ENCODE data around the gene CDK9. TPM values are rescaled to one million over a fixed set of nuclear protein-coding genes. Genes with fewer than 3 reads are reported as not detected.

Gene CDK9
- total RNA-seq, 1 experiment from 2014 or later = 45.4 TPM

DNA sequence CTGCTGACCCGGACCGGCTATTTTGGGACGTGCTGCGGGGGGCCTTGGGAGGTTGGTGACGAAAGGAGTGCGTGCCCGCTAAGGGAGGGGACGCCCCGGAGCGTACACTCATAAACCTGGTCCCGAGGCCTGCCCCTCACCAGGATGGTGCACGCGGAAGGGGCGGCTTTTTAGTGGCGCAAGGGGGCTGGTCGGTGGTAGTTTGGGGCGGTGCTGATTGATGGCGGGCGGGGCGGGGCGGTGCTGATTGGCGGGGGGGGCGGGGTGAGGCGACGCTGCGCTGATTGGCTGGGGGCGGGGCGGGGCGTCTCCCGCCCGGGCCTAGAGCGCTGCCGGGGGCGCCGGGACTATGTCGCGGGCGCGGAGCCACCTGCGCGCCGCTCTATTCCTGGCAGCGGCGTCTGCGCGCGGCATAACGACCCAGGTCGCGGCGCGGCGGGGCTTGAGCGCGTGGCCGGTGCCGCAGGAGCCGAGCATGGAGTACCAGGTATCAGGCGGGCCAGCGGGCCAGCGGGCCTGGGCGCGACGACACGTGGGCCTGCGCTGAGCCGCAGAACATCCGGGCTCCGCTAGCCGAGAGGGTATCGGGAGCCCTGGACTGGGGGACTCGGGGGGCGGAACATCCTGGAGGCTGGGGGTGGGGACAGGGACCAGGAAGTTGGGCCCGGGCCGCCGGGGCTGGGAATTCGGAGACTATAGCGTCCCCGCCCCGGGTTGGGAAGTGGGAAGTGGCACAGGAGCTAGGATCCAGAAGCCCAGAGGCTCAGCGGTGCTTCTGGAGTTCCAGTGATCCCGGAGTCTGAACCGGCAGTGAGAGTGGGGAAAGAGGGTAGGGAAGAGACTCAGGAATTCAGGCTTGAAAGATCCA is 17.0 kb downstream of the CDK9 start, which contains the start of gene FPGS:
FPGS (plus strand) TSS at position 307 of the 868 bp plus-strand sequence; CDS start at position 350, 43 bp downstream.
- DNase-seq (ENCODE audit: low spot score) = peak; percentile 86

DNA sequence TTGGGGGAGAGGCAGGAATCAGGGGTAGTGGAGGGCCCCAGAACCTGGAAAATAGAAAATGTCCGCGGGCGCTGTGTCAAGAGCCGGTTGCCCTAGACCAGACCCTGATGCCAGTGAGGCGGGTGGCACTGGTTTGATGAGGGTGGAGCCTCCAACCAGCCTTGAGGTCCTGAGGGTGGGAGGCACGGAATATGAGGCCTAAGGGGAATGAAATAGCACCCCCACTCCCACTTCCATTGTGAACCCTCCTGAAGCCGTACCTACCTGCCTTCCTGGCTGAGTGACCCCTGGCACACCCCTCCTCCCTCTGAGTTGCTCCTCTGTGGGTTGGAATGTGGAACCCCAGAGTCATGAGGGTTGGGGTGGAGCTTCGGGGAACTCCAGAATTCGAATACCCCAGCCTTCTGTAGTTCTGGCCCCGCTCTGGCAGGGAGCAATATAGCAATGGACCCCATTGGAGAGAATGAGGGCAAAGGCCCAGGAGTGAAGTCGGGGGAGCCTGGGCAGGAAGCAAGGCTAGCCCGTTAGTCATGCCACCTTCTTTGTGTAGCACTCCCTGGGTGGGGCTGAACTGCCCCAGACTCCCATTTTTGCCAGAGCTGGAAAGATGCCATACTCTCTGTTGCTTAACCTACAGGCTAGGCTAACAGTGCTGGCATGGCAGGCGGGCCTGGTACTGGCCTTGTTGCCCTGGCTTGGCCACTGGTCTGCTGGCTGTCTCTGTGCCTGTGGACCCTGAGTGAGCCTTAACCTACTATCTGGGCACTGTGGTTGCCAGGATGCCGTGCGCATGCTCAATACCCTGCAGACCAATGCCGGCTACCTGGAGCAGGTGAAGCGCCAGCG is 17.9 kb downstream of the CDK9 start:
- DNase-seq (ENCODE audit: low spot score) = peak; percentile 81

DNA sequence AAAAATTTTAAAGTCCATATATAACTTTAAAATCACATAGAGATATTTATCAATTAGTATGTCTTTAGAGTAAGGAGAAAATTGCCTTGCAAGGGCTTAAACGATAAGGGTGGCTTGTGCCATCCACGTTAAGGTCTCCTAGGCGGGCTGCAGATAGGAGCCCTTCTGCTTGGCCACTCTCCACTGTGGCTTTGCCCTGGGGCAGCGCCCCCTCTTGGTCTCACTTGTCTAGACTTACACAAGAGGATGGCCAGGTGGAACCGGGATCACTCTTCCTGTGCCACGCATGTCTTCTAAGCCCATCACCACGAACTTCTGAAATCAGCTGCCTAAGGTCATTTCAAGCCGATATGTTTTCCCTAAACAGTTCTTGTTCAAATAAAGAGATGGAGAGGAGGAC is 19.8 kb downstream of the CDK9 start:
- DNase-seq (ENCODE audit: low spot score) = no peak

DNA sequence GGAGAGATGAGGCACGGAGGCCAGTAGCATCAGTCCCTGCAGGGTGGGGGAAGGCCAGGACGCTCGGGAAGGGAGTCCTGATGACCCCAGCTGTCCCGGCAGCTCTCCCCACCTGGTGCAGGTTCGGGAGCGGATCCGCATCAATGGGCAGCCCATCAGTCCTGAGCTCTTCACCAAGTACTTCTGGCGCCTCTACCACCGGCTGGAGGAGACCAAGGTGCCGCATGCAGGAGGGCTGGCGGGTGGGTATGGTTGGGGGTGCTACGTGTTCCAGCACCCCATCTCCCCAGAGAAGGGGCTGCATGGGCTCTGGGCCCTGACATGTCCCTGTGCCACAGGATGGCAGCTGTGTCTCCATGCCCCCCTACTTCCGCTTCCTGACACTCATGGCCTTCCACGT is 21.0 kb downstream of the CDK9 start:
- no peak for DNase-seq (ENCODE audit: low spot score)

DNA sequence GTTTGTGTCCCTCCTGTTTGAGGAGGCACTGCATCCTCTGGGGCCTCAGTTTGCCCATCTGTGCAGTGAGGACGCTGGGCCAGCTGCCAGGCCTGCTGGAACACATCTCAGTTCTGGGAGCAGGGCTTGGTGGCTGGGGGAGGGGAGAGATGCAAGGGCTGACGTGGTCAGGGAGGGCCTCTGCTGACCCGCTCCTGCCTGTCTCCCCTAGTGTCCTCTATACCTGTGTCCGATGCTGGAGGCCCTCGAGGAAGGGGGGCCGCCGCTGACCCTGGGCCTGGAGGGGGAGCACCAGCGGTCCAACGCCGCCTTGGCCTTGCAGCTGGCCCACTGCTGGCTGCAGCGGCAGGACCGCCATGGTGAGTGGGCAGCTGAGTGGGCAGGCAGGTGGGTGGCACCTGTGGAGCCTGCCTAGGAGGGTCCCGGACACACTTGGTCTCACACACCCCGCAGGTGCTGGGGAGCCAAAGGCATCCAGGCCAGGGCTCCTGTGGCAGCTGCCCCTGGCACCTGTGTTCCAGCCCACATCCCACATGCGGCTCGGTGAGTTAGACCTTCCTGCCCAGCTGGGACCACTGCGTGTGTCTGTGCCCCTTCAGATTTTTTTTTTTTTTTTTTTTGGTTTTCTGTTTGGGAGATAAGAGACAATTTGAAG is 22.6 kb downstream of the CDK9 start:
- no peak for DNase-seq (ENCODE audit: low spot score)

DNA sequence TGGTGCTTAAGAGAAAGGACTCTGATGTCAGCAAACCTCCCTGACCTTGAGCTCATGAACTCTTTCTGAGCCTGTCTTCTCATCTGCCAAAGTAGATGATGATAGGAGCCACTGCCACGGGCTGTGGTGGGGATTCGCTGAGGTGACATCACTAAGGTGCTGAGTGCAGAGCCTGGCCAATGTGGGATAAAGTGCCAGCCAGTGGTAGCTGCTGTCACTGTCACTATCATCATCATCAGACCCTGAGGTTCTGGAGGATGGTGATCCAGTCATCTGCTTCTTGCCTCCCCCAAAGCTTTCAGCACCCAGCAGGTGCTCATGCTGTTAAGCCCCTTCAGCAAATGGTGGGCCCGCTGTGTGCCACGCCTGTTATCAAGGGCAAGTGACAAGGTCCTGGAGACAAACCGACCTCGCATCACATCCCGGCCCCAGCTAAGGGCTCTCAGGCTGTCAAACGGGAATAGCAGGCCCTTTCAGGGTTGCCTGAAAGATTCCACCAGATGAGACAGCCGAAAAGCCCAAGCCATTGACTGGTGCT is 23.2 kb downstream of the CDK9 start:
- no peak for DNase-seq (ENCODE audit: low spot score)

DNA sequence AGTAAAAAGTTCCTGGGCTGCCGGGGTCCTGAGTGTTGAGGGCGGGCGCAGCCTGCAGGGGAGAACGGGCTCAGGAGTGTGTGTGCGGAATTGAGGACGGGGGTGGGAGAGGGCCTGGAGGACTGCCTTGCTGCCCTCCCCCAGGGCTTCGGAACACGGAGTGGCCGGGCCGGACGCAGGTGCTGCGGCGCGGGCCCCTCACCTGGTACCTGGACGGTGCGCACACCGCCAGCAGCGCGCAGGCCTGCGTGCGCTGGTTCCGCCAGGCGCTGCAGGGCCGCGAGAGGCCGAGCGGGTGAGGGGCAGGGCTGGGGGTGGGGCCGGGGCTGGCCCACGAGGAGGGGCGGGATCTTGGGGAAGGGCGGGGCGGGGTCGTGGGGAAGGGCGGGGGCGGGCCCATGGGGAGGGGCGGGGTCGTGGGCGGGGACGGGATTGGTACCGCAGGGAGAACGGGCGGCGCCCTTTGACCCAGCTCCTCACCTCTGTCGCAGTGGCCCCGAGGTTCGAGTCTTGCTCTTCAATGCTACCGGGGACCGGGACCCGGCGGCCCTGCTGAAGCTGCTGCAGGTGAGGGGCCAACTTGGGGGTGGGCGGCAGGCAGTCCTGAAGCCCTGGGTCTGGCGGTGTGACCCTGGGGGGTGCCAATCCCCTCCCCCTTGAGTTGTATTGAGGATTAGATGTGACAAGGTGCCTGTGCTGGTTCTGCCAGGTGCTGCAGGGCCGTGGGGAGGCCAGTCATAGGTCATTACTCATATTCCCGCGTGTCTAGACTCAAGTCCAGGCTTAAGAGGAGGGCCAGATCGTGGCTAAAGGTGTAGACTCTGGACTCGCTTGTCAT is 23.9 kb downstream of the CDK9 start:
- no peak for DNase-seq (ENCODE audit: low spot score)

DNA sequence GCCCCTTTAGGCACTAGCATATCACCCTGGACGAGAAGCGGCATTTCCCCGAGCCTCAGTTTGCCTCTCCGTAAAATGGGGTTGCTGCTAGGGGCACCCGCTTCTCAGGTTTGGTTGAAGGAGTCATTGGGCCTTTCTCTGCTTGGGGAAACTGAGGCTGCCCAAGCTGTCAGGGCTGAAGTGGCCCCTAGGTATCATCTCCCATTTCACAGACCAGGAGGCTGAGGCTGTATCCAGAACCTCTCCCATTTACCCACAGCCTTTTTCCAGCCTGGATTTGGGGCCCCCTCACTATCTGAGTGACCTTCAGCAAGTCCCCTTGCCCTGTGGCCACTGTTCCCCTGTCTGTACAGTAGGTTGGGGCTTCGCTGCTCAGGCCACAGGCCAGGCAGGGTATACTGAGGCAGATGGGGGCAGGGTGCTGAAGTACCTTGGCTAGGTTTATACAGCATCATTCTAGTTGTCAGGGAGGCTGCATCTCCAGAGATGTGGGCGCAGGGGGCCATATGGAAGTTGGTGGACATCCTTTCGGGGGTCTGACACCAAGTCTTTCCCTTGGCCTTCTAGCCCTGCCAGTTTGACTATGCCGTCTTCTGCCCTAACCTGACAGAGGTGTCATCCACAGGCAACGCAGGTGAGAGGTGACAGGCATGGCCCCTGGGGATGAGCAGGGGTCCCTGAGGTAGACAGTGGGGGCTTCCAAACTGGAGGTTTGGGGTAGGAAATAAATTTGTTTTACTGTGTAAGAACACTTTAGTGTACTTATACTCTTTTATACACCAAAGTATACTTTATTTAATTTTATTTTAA is 24.7 kb downstream of the CDK9 start:
- DNase-seq (ENCODE audit: low spot score) = no peak

DNA sequence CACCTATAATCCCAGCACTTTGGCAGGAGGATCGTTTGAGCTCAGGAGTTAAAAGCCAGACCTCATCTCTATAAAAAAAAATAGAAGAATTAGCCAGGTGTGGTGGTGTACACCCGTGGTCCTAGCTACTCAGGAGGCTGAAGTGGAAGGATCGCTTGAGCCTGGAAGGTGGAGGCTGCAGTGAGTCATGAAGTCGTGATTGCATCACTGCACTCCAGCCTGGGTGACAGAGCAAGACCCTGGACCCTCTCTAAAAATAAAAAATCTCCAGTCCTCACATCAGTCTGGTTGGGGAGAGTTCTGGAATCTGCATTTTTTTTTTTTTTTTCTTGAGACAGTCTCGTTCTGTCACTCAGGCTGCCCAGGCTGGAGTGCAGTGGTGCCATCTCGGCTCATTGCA is 26.2 kb downstream of the CDK9 start:
- DNase-seq (ENCODE audit: low spot score) = no peak

DNA sequence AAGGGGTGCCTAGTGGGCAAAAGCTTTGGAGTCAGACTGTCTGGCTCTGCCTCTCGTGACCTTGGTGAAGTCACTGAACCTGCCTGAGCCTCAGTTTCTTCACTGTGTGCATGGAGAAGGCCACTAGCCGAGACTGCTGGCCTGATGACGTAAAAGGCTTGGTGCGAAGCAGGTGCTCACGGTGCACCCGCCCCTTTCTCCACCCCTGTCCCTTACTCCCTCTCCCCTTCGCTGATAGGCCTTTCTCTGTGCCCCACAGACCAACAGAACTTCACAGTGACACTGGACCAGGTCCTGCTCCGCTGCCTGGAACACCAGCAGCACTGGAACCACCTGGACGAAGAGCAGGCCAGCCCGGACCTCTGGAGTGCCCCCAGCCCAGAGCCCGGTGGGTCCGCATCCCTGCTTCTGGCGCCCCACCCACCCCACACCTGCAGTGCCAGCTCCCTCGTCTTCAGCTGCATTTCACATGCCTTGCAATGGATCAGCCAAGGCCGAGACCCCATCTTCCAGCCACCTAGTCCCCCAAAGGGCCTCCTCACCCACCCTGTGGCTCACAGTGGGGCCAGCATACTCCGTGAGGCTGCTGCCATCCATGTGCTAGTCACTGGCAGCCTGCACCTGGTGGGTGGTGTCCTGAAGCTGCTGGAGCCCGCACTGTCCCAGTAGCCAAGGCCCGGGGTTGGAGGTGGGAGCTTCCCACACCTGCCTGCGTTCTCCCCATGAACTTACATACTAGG is 27.3 kb downstream of the CDK9 start:
- no peak for DNase-seq (ENCODE audit: low spot score)

DNA sequence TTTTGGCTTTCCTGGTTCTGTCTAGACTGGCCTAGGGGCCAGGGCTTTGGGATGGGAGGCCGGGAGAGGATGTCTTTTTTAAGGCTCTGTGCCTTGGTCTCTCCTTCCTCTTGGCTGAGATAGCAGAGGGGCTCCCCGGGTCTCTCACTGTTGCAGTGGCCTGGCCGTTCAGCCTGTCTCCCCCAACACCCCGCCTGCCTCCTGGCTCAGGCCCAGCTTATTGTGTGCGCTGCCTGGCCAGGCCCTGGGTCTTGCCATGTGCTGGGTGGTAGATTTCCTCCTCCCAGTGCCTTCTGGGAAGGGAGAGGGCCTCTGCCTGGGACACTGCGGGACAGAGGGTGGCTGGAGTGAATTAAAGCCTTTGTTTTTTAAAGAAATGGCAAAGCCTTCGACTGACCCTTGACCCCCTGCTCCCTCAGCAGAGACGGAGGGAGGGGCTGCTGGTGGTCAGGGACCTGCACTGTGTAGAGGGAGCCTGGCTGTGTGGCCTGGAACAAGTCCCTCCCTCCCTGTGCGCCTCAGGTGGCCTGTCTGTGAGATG is 27.9 kb downstream of the CDK9 start:
- DNase-seq (ENCODE audit: low spot score) = no peak

DNA sequence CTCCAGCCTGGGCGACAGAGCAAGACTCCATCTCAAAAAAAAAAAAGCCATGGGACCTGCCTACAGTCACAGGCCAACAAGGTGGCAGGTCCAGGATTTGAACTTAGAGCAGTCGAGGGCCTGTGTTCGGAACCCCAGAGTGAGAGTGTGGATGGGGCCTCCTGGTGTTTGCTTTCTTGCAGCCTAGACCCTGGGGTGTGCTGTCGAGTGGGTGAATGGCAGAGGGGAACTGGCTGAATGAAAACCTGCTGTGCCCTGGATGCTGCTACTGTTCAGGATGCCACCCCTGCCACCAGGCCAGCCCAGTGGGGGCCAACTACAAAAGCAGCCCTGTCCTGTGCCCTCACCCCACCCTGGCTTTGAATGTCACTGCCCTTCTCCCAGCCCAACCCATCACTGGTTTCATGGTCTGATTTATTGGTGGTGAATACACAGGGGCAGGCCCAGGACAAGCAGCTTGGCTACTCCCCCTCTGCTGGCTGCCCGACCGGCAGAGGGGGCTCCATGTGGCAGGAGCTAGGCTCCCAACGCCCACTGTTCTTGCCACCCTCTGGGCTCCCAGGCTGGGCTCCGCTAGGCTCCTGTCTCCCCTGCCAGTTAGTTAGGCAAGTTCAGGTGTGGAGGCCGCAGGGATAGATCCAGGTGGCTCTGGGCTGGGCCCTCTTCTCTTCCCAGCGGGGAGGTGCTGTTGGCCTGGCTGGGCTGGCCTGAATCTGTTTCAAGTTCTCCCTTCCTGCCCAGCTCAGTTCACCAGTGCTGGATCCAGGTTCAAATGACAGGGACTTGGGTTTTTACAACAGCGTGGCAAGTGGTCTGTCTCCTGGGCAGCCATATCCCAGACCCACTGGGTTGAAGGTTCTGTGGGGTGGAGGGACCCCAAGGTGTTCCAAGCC is 29.0 kb downstream of the CDK9 start:
- DNase-seq (ENCODE audit: low spot score) = no peak

DNA sequence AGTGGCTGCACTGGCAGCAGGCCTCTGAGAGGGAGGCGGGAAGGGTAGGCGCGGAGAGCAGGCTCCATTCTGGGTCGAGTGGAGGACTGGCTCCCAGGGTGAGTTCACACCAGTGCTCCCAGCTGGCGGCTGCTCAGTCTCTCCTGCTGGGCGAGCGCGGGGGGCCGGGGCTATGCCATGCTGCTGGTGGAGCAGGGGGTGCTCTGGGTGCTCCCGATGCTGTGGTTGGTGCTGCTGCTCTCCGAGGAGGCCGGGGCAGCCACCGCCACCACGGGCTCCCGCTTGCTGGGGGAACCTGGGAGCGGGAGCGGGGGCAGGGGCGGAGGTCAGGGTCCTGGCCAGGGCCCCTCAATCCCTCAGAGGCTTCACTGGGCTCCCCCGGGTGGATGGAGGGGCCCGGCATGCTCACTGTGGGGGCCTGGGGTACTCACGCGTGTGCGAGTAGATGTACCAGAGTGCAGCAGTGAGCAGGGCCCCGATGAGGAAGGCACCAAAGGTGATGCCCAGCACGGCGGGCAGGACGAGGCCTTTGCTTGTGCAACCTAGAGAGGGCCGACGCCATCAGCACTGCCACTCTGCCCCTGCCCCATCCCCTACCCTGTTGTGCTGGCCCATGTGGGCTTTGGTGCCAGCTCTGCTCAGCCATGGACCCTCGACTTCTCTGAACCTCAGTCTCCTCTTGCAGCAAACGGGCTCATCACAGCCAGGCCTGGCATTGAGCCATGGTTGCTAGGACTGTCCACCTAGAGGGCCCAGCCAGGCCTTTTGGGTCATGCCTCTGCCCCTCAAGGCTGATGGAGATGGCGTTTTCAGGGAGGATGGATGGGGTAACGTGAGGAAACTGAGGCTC is 29.9 kb downstream of the CDK9 start:
- DNase-seq (ENCODE audit: low spot score) = no peak

DNA sequence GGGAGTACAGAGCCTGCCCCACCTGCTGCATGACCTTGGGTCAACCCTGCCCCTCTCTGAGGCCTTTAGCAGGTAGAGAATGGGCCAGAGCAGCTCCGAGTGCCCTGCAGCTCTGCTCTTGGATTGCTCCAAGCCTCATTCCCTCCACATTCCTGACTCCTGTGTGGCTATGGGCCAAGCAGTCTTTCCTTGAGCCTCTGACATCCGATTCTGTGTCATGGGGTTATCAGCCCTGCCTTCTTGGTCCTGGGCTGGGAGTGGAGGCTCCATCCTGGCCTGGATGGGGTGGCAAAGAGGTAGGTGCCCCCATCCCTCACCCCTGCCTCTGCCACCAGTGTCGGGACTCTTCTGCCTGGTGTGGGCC is 30.5 kb downstream of the CDK9 start:
- no peak for DNase-seq (ENCODE audit: low spot score)

DNA sequence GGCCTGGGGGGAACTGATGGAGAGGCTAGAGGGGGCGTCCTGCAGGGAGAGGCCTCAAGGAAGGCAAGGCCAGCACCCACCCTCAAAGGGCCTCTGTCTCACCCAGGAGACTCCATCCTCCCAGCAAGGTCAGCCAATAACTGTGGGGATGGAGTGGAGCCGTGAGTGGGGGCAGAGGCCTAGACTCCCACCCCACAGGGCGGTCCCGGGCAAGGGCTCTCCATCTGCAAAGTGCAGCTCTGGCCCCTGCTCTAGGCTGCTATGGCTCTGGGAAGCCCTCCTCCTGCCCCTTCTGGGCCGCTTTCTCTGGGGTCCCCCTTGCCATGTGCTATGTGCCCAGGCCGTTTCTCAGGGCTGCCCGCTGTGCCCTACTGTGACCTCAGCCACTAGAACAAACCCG is 30.9 kb downstream of the CDK9 start:
- no peak for DNase-seq (ENCODE audit: low spot score)

DNA sequence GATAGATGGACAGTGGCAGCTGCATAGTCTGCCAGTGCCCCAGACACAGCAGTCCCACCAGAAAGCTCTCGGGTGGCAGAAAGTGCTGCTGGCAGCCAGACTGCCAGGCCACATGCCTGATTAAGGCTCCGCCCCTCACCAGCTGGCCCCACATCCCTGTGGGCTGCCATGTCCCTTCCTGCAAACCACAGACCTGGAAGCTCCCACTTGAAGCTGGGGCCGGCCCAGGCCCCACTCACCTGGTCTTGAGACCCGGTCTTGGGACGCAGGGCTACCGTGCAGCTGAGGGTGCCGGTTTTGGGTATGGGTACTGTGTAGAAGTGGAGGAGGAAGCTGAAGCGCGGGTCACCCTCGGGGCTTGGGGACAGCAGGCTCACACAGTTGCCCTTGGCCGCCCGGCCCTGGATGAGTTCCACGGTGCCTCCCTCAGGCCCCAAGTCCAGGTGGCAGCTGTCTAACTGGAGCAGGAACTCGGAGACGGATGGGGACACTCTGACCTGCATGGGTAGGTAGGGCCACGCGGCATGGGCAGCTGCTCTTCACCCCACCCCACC is 32.1 kb downstream of the CDK9 start:
- no peak for DNase-seq (ENCODE audit: low spot score)

DNA sequence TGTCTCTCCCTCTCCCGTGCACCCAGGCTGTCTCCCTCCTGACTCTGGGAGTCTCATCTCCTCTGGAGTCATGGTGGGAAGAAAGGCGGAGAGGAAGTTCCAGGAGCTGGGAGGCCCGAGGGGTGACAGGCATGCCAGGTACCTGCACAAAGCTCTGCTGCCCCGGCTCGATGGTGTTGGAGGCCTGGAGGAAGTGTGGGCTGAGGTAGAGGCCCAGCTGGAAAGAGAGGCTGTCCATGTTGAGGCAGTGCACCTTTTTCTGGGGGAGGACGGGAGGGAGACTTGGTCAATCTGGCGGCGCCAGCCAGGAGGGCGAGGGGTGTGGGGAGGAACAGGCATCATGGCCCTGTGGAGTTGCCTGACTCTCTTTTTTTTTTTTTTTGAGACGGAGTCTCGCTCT is 32.7 kb downstream of the CDK9 start:
- no peak for DNase-seq (ENCODE audit: low spot score)

Measured in HT-29 (cell line).